ENCODE data around the gene SMYD1.
"Not testable (repeated sequence)": the region's sequence is repeated elsewhere in the genome, so short reads cannot be mapped to it uniquely, and the experiment has no call there.

Gene SMYD1

GRCh38 chr2:88067598-88067997 is at the start of gene SMYD1:
Gene SMYD1 (plus strand): TSS chr2:88067825. CDS start chr2:88067865, 40 bp downstream.
- TF ChIP-seq CTCF (IDR thresholded peaks at IDR 0.05; ENCODE audit: low read depth, low read length, missing control alignments), result no peak
- no peak for DNase-seq (ENCODE audit: low read depth)
- in situ Hi-C loops (cut with HindIII; ENCODE audit: low sequenced_read_pairs), result no loop called here
- H3K4me3 ChIP-seq (ENCODE audit: low read depth, low read length), result no peak within 1 kb of the TSS

DNA sequence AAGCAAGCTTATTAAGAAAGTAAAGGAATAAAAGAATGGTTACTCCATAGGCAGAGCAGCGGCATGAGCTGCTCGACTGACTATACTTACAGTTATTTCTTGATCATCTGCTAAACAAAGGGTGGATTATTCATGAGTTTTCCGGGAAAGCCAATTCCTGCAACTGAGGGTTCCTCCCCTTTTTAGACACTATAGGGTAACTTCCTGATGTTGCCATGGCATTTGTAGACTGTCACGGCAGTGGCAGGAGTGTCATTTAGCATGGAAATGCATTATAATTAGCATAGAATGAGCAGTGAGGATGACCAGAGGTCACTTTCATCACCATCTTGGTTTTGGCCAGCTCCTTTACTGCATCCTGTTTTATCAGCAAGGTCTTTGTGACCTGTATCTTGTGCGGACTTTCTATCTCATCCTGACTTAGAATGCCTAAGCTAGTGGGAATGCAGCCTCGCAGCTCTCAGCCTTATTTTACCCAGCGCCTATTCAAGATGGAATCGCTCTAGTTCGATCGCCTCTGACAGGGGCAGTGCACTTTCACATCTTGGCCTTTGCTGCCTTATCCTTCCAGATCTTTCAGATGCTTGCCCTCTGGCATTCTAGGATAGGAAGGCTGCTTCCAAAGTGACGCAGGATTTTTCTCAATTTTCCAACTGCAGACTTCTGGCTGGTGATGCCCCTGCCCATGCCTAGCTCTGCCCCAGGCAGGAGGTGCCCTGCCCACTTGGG is 49.4 kb upstream of the SMYD1 start:
- H3K4me3 ChIP-seq (ENCODE audit: low read depth, low read length); in situ Hi-C loops (cut with HindIII; ENCODE audit: low sequenced_read_pairs): not testable (repeated sequence)

DNA sequence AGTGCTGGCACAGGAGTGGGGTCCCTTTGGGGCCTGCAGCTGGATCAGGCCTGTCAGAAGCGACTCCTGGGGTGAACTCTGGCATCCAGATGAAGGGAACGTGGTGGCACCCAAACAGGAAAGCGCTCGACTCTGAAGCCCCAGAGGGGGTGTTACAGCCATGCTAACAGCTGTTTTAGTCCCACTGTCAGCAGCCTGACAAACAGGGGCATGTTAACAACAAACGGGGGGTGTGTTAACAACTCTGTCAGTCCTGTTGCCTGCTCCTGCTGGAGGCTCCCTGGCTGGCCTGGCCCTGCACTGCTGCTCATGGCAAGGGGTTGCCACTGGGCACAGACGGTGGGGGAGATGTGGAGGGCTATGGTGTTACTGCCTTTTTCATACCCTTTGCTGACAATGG is 48.7 kb upstream of the SMYD1 start:
- H3K4me3 ChIP-seq (ENCODE audit: low read depth, low read length), result no peak overlapping the region
- TF ChIP-seq CTCF (IDR thresholded peaks at IDR 0.05; ENCODE audit: low read depth, low read length, missing control alignments), result no peak
- DNase-seq (ENCODE audit: low read depth), result no peak
- in situ Hi-C loops (cut with HindIII; ENCODE audit: low sequenced_read_pairs), result no loop called here

More for the DNA sequence above, 49.4 kb upstream of the SMYD1 start:
- DNase-seq (ENCODE audit: low read depth), result not testable (repeated sequence)

DNA sequence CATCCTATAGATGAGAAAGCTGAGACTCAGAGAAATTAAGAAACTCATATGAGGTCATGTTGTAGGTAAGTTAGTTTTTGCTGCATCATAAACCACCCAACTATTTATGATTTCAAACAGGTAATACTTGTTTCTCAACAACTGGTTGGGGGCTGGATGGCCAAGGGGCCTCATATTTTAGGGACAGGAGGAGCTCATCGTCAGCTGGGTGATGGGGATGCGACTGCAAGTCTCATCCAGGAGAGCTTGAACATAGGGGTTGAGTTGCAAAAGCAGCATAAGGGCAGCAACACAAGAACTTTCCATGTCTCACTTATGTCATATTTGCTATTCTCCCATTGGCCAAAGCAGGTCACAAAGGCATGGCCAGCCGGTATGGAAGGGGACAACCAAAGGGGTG is 47.6 kb upstream of the SMYD1 start:
- no peak overlapping the region for H3K4me3 ChIP-seq (ENCODE audit: low read depth, low read length)
- in situ Hi-C loops (cut with HindIII; ENCODE audit: low sequenced_read_pairs), result no loop called here
- DNase-seq (ENCODE audit: low read depth), result no peak
- TF ChIP-seq CTCF (IDR thresholded peaks at IDR 0.05; ENCODE audit: low read depth, low read length, missing control alignments), result no peak

GRCh38 chr2:88022669-88022921 is 45.0 kb upstream of the SMYD1 start:
- no peak overlapping the region for H3K4me3 ChIP-seq (ENCODE audit: low read depth, low read length)
- TF ChIP-seq CTCF (IDR thresholded peaks at IDR 0.05; ENCODE audit: low read depth, low read length, missing control alignments), result no peak
- no peak for DNase-seq (ENCODE audit: low read depth)
- in situ Hi-C loops (cut with HindIII; ENCODE audit: low sequenced_read_pairs), result no loop called here

DNA sequence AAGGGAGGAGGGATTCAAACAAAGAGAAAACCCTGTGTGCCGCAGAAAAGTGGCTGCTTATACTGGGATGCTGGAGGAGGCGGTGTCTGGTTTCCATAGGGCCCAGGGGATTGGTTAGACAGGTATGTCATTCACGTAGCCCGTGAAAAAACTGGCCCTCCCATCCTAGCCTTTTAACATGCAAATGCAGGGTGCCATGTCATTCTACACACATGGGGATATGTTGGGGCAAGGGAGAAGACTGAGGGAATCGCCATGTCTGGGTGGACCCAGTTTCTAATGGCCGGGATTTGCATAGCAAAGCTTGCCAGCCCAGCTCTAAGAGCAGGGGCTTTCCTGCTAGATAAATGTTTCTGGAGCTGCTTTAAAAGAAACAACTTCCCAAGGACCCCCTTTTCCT is 43.1 kb upstream of the SMYD1 start:
- TF ChIP-seq CTCF (IDR thresholded peaks at IDR 0.05; ENCODE audit: low read depth, low read length, missing control alignments), result no peak
- in situ Hi-C loops (cut with HindIII; ENCODE audit: low sequenced_read_pairs), result no loop called here
- no peak for DNase-seq (ENCODE audit: low read depth)
- no peak overlapping the region for H3K4me3 ChIP-seq (ENCODE audit: low read depth, low read length)

DNA sequence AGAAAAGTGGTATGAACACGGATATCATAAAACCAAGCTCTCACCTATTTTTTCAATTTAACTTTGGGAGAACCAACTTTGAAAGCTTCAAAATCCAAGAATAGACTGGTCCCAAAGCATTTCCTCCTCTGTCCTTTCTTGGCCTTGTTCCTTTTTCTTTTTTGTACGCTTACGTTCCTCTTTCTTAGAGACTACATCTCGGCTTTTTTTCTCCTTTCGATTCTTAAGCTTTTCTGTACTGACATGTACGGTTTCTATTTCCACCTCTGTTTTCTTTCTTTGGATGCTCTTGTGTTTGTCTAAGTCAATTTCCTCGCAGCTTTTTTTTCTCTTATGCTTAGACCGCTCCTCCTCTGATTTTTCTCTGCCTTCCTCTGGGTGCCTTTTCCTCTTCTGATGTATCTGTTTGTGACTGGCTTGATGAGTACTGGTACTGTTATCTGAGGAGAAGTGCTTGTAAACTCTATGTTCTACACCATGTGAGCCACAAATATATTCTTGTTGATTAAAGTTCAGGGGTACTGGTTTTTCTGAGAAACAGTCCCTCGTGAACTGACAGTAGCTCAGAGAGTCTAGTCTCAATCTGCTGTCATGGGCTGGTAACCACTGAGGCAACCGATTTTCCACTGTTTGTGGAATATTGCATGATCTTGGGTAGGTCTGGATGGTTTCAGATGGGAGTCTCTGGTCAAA is 39.8 kb upstream of the SMYD1 start:
- no peak for DNase-seq (ENCODE audit: low read depth)
- in situ Hi-C loops (cut with HindIII; ENCODE audit: low sequenced_read_pairs), result no loop called here
- no peak for TF ChIP-seq CTCF (IDR thresholded peaks at IDR 0.05; ENCODE audit: low read depth, low read length, missing control alignments)
- H3K4me3 ChIP-seq (ENCODE audit: low read depth, low read length), result no peak overlapping the region
